ENCODE measurements around the gene ELOVL7.

- TF ChIP-seq, protein P1, sequence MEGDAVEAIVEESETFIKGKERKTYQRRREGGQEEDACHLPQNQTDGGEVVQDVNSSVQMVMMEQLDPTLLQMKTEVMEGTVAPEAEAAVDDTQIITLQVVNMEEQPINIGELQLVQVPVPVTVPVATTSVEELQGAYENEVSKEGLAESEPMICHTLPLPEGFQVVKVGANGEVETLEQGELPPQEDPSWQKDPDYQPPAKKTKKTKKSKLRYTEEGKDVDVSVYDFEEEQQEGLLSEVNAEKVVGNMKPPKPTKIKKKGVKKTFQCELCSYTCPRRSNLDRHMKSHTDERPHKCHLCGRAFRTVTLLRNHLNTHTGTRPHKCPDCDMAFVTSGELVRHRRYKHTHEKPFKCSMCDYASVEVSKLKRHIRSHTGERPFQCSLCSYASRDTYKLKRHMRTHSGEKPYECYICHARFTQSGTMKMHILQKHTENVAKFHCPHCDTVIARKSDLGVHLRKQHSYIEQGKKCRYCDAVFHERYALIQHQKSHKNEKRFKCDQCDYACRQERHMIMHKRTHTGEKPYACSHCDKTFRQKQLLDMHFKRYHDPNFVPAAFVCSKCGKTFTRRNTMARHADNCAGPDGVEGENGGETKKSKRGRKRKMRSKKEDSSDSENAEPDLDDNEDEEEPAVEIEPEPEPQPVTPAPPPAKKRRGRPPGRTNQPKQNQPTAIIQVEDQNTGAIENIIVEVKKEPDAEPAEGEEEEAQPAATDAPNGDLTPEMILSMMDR (IDR thresholded peaks at IDR 0.05), result no peak
- no peak for TF ChIP-seq POLR2A (IDR thresholded peaks at IDR 0.05)
Measured at GRCh38 chr5:60724126-60724525, 119.9 kb downstream of the ELOVL7 start.

Measured in right lobe of liver (tissue), 4 donors.